SH-SY5Y (cell line): ENCODE results near the gene PLCH1.

Experiments
- GATA2 ChIP-seq: IDR thresholded peaks from 2 replicates; pipeline ENCODE4 v1.6.1; 2011; ENCODE audit warnings: mild to moderate bottlenecking, low read depth, low read length
- GATA3 ChIP-seq: IDR thresholded peaks from 2 replicates; pipeline ENCODE4 v1.6.1; 2011; ENCODE audit warnings: low read depth, mild to moderate bottlenecking, low read length, moderate library complexity

GRCh38 chr3:155637567-155637966 lies 107.3 kb downstream of the PLCH1 start:
- TF ChIP-seq GATA3 (no peak), GATA2 (no peak)
